Fibroblast of gingiva (primary cell): ENCODE results near the gene ZNHIT3.
"Not testable (repeated sequence)": the region's sequence is repeated elsewhere in the genome, so short reads cannot be mapped to it uniquely, and the experiment has no call there.

Experiments
- DNase-seq: peaks from one replicate; pipeline ENCODE4 v3.0.0-alpha.2; 2011; ENCODE audit warnings: low read depth

Gene ZNHIT3

GRCh38 chr17:36484021-36484420 is 2.5 kb upstream of the ZNHIT3 start:
- not testable (repeated sequence) for DNase-seq

GRCh38 chr17:36485027-36485426 is 1.5 kb upstream of the ZNHIT3 start:
- DNase-seq: no peak

GRCh38 chr17:36485805-36486203 is 677 bp upstream of the ZNHIT3 start:
- DNase-seq: no peak

GRCh38 chr17:36493956-36494355 is 7.5 kb downstream of the ZNHIT3 start:
- no peak for DNase-seq

- DNase-seq: no peak
Observed at GRCh38 chr17:36494674-36495073, 8.2 kb downstream of the ZNHIT3 start.

GRCh38 chr17:36495076-36495578 is 8.6 kb downstream of the ZNHIT3 start:
- no peak for DNase-seq

GRCh38 chr17:36496018-36496789 is 9.7 kb downstream of the ZNHIT3 start:
- no peak for DNase-seq

GRCh38 chr17:36498155-36498554 is 11.7 kb downstream of the ZNHIT3 start:
- no peak for DNase-seq

- DNase-seq: no peak
Observed at GRCh38 chr17:36498560-36499300, 12.2 kb downstream of the ZNHIT3 start.

GRCh38 chr17:36500745-36501225 is 14.3 kb downstream of the ZNHIT3 start:
- DNase-seq: no peak

- no peak for DNase-seq
Observed at GRCh38 chr17:36501351-36501750, 14.9 kb downstream of the ZNHIT3 start.

- DNase-seq: no peak
Observed at GRCh38 chr17:36501963-36502362, 15.5 kb downstream of the ZNHIT3 start.

GRCh38 chr17:36503456-36504155 is 17.1 kb downstream of the ZNHIT3 start:
- no peak for DNase-seq

- DNase-seq: no peak
Observed at GRCh38 chr17:36504156-36504545, 17.7 kb downstream of the ZNHIT3 start.

- DNase-seq: no peak
Observed at GRCh38 chr17:36505171-36505570, 18.7 kb downstream of the ZNHIT3 start.

GRCh38 chr17:36506249-36506826 is 19.9 kb downstream of the ZNHIT3 start:
- no peak for DNase-seq

GRCh38 chr17:36506831-36507230 is 20.4 kb downstream of the ZNHIT3 start:
- no peak for DNase-seq

- no peak for DNase-seq
Observed at GRCh38 chr17:36507266-36507665, 20.8 kb downstream of the ZNHIT3 start.

- not testable (repeated sequence) for DNase-seq
Observed at GRCh38 chr17:36508439-36508838, 22.0 kb downstream of the ZNHIT3 start.

- no peak for DNase-seq
Observed at GRCh38 chr17:36509272-36509985, 22.9 kb downstream of the ZNHIT3 start.

- DNase-seq: no peak
Observed at GRCh38 chr17:36510636-36511035, 24.2 kb downstream of the ZNHIT3 start.
